LNCAP (cell line): ENCODE data around the gene SGF29.

Experiments
- TF ChIP-seq, protein P1 (sequence below): fragments of 450-650 bp; IDR thresholded peaks from 2 replicates; pipeline ENCODE4 v1.5.1; 2017; ENCODE audit warnings: mild to moderate bottlenecking

The SGF29 gene

DNA sequence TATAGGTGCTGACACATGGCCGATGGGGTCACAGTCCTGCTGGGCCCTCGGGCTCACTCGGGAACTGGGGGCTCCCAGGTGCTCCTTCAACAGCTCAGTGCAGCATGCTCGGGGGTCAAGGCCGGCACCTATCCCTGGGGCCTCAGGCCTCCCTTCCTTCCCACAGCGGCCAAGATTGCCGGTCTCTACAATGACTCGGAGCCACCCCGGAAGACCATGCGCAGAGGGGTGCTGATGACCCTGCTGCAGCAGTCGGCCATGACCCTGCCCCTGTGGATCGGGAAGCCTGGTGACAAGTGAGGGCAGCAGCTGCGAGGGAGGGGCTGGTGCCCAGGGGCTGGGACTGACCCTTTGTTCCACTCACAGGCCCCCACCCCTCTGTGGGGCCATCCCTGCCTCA, 36.2 kb downstream of the SGF29 start:
- TF ChIP-seq, protein P1, sequence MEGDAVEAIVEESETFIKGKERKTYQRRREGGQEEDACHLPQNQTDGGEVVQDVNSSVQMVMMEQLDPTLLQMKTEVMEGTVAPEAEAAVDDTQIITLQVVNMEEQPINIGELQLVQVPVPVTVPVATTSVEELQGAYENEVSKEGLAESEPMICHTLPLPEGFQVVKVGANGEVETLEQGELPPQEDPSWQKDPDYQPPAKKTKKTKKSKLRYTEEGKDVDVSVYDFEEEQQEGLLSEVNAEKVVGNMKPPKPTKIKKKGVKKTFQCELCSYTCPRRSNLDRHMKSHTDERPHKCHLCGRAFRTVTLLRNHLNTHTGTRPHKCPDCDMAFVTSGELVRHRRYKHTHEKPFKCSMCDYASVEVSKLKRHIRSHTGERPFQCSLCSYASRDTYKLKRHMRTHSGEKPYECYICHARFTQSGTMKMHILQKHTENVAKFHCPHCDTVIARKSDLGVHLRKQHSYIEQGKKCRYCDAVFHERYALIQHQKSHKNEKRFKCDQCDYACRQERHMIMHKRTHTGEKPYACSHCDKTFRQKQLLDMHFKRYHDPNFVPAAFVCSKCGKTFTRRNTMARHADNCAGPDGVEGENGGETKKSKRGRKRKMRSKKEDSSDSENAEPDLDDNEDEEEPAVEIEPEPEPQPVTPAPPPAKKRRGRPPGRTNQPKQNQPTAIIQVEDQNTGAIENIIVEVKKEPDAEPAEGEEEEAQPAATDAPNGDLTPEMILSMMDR = no peak

DNA sequence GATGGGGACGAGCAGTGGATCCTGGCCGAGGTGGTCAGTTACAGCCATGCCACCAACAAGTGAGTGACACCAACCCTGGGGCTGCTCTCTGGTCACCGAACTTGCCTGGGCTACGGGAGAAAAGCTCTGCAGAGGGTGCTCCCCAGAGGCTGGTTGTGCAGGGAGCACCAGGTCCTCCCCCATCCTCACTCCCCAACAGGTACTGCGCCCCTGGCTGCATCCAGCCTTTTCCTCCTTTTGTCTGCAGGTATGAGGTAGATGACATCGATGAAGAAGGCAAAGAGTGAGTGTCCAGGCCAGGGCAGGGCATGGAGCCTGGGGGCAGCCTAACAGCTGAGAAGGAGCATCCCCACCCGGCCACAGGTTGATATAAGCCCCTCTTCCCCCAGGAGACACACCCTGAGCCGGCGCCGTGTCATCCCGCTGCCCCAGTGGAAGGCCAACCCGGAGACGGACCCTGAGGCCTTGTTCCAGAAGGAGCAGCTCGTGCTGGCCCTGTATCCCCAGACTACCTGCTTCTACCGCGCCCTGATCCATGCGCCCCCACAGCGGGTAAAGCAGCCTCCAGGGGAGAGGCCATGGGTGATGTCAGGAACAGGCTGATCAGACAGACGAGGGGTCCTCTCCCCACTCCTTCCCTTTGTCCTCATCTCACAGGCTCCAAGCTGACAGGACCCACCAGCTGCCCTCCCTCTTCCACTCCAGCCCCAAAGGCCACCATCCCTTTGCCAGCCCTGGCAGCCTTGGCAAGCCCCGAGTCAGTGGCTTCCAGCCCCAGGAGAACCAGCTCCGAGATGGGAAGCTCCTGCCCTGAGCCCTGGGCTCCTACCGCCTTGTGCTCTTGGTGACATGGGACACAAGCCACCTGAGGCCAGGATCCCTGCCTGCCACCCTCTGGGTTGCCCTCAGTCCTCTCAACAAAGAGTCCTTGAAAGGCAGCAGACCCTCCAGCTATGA, 36.9 kb downstream of the SGF29 start:
- TF ChIP-seq, protein P1 = no peak

DNA sequence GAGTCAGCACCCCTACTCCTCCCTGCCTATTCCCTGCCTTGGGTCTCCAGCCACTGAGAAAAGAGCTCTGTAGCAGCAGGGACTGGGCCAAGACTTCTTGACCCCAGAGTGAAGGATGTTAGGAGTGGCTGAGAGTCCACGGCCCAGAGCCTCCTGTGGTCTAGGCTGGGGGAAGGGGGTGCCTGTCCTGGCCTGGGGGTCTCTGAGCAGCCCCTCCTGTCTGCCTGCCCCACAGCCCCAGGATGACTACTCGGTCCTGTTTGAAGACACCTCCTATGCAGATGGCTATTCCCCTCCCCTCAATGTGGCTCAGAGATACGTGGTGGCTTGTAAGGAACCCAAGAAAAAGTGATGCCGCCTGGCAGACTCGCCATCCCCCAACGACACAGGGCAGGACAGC, 37.6 kb downstream of the SGF29 start:
- TF ChIP-seq, protein P1 = no peak

DNA sequence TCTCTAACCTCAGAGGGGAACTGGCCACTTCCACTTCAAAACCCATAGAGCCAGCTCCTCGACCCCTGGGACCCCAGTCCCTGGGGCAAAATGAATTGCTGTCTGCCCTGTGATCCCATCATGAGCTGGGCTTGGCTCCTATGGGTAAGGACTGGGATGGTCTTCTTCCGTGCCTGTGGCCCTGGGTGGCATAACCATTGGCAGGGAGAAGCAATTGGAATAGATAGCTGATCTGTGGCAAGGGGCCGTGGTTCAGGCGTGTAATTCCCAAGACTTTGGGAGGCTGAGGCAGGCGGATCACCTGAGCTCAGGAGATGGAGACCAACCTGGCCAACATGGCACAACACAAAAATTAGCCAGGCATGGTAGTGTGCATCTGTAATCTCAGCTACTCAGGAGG, 38.8 kb downstream of the SGF29 start:
- TF ChIP-seq, protein P1 = no peak

DNA sequence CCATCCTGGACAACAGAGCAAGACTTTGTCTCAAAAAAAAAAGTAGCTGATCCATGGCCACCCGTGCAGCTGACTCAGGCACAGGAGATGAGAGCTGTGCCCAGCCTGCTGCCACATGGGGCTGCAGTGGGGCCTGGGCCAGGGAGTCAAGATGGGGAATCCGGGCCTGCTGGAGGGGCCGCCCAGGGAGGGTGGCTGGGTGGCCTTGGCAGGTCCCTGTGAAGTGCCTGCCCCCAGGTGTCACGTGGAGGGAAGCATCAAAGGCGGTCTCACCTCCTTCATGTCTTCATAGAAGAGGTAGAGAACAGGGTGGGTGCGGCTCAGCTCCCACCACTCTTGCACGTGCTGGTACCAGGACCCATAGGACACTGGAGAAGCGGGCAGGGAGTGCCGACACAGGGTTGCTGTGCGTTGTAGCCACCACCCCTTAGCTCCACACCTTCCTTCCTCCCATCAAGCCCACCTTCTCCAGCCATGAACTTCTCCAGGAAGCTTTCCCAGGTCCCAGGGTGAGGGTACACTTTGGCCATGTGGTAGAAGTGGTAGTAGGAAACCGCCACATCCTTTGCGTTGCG, 39.3 kb downstream of the SGF29 start:
- TF ChIP-seq, protein P1 = no peak

DNA sequence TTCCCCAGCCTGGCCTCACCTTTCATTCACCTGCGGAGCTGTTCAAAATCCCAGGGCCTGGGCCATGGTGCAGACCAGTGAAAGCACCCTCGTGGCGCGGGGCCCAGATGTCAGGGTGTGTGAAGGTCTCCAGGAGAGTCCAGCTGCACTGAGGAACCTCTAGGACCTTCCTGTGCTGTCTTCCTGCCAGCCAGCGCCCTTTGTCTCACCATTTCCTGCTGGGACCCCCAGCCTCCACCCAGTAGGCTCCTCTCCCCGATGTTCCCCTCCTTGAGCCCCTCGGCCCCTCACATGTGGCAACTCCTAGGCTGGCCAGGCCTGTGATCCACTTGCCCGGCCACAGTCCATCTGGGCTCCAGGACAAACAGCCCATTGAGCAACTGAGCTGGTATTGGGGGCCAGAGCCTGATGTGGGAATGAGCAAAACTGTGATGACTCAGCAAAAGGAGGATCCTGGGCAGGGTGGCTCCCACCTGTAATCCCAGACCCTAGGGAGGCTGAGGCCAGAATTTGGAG, 42.5 kb downstream of the SGF29 start:
- TF ChIP-seq, protein P1 = no peak

DNA sequence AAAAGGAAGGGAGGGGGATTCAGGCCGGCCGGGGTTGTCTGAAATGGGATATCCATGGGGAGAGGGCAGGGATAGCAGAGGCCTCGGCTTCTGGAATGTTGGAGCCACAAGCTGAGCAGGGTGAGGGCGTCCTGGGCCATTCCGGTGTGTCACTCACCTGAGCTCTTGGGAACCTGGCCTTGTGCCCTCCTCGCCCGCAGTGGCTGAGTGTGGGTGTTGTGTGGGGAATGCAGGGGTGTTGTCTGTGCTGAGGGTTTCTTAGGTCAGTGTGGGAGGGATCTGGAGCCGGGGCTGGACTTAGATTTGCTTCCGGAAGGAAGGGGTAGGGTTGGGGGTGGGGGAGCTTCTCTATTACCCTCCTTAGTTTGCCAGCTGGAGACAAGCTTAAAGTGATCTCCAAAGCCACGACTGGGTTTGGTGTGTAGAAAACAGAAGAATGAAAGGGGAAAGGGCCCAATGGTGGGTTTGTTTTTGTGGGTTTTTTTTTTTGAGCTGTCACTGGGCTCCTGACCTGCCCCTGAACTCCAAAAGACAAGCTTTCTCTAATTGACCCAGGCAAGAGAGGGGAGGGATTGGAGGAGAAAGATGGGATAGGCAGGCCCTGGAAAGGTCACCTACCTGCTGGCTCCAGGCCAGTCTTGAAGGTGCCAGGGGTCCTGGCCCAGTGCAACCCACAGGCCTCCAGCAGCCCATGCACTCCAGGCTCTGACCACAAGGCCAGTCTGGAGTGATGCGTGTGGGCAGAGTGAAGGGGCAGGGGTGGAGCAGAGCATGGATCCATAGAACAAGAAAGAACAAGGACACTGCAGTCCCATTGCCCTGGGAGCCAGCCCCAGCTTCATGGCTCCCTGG, 43.3 kb downstream of the SGF29 start, which contains the start of gene SULT1A2:
Gene SULT1A2 (minus strand): TSS at position 211 of the 852 bp plus-strand sequence. CDS start 1,120 bp downstream, outside the sequence.
- TF ChIP-seq, protein P1 = no peak
